GM18520 (cell line): ENCODE results near the gene NDRG2.

ENCODE experiments used
- ATAC-seq: cut with Tn5 transposase; IDR thresholded peaks from one replicate; pipeline ENCODE4 v1.9.1; 2021; ENCODE audit not compliant: unreplicated experiment

Gene NDRG2

GRCh38 chr14:21024585-21025370 lies at the start of gene NDRG2:
TSS of gene NDRG2 (minus strand) at chr14:21025061. CDS start at chr14:21023315, 1,746 bp downstream.
- no peak for ATAC-seq

- ATAC-seq: no peak
These were observed 49.1 kb upstream of the NDRG2 start for GRCh38 chr14:21073921-21074320.

- ATAC-seq: no peak
These were observed 48.0 kb upstream of the NDRG2 start for GRCh38 chr14:21072781-21073339.

GRCh38 chr14:21072031-21072473 lies 47.2 kb upstream of the NDRG2 start:
- no peak for ATAC-seq

GRCh38 chr14:21071225-21072030 lies 46.6 kb upstream of the NDRG2 start:
- no peak for ATAC-seq

GRCh38 chr14:21070610-21071224 lies 45.9 kb upstream of the NDRG2 start:
- no peak for ATAC-seq

GRCh38 chr14:21070083-21070609 lies 45.3 kb upstream of the NDRG2 start, which contains the start of gene ARHGEF40:
TSS of gene ARHGEF40 (plus strand) at chr14:21070304. CDS start at chr14:21070397, 93 bp downstream.
- no peak for ATAC-seq

- no peak for ATAC-seq
These were observed 44.7 kb upstream of the NDRG2 start for GRCh38 chr14:21069388-21070082.

- no peak for ATAC-seq
These were observed 43.9 kb upstream of the NDRG2 start for GRCh38 chr14:21068521-21069387.

- ATAC-seq: no peak
These were observed 42.1 kb upstream of the NDRG2 start for GRCh38 chr14:21066882-21067502.

GRCh38 chr14:21063479-21063878 lies 38.6 kb upstream of the NDRG2 start:
- no peak for ATAC-seq

GRCh38 chr14:21061347-21061668 lies 36.4 kb upstream of the NDRG2 start:
- ATAC-seq: no peak

GRCh38 chr14:21060614-21061346 lies 35.9 kb upstream of the NDRG2 start:
- ATAC-seq: no peak

GRCh38 chr14:21059842-21060613 lies 35.2 kb upstream of the NDRG2 start:
- ATAC-seq: no peak

- ATAC-seq: no peak
These were observed 34.0 kb upstream of the NDRG2 start for GRCh38 chr14:21058903-21059302.

GRCh38 chr14:21057803-21058675 lies 33.2 kb upstream of the NDRG2 start, which contains the start of gene RNASE8:
TSS of gene RNASE8 (plus strand) at chr14:21057822. CDS start at chr14:21057893, 71 bp downstream.
- ATAC-seq: no peak
